Activated CD4-positive, alpha-beta T cell treated with anti-CD3 and anti-CD28 coated beads, Interleukin-2, Interleukin-6, amounts not matched to agents 100 ng/mL and 50 ng/mL, durations not matched to agents 16 hours and 8 hours (primary cell): ENCODE results near the gene SCARB2.

Experiments
- DNase-seq: peaks from one replicate; pipeline ENCODE4 v3.0.0-alpha.2; 2020

SCARB2 gene

GRCh38 chr4:76224171-76224570 lies 10.5 kb upstream of the SCARB2 start:
- no peak for DNase-seq

GRCh38 chr4:76219299-76220055 lies 5.9 kb upstream of the SCARB2 start:
- DNase-seq: no peak

- no peak for DNase-seq
These were observed 3.6 kb upstream of the SCARB2 start for GRCh38 chr4:76216975-76217814.

- no peak for DNase-seq
These were observed 2.9 kb upstream of the SCARB2 start for GRCh38 chr4:76216524-76216923.

- no peak for DNase-seq
These were observed 1.5 kb upstream of the SCARB2 start for GRCh38 chr4:76215077-76215476.

- no peak for DNase-seq
These were observed 602 bp upstream of the SCARB2 start for GRCh38 chr4:76214177-76214675.

GRCh38 chr4:76212851-76213414 lies 691 bp downstream of the SCARB2 start:
- peak; percentile 22 for DNase-seq

GRCh38 chr4:76211769-76212708 lies 1.6 kb downstream of the SCARB2 start:
- no peak for DNase-seq

GRCh38 chr4:76210452-76210851 lies 3.2 kb downstream of the SCARB2 start:
- no peak for DNase-seq

- DNase-seq: no peak
These were observed 3.7 kb downstream of the SCARB2 start for GRCh38 chr4:76209881-76210280.

GRCh38 chr4:76208005-76208765 lies 5.4 kb downstream of the SCARB2 start:
- DNase-seq: no peak

- no peak for DNase-seq
These were observed 6.1 kb downstream of the SCARB2 start for GRCh38 chr4:76207549-76207948.

- DNase-seq: no peak
These were observed 7.2 kb downstream of the SCARB2 start for GRCh38 chr4:76206222-76206942.

GRCh38 chr4:76205476-76205875 lies 8.1 kb downstream of the SCARB2 start:
- no peak for DNase-seq

GRCh38 chr4:76204936-76205335 lies 8.7 kb downstream of the SCARB2 start:
- no peak for DNase-seq

GRCh38 chr4:76203541-76203940 lies 10.1 kb downstream of the SCARB2 start:
- DNase-seq: no peak

- DNase-seq: no peak
These were observed 12.3 kb downstream of the SCARB2 start for GRCh38 chr4:76201276-76201675.

GRCh38 chr4:76200771-76201231 lies 12.8 kb downstream of the SCARB2 start:
- DNase-seq: no peak

- peak; percentile 28 for DNase-seq
These were observed 13.9 kb downstream of the SCARB2 start for GRCh38 chr4:76199664-76200211.

GRCh38 chr4:76198411-76199237 lies 15.0 kb downstream of the SCARB2 start:
- DNase-seq: peak; percentile 72
